Esophagus muscularis mucosa (tissue), 3 donors: ENCODE data around the gene DUSP16.

Experiments
- CTCF ChIP-seq, 3 experiments: fragments of 200-600 bp in 2 of 3; fragments of 450-650 bp in 1 of 3; sonication (generic) in 2 of 3; IDR thresholded peaks; one replicate each; pipeline ENCODE4 v1.5.1; 2017 to 2019; ENCODE audit warnings: antibody characterized with exemption in 3 of 3, mild to moderate bottlenecking in 2 of 3, moderate library complexity in 1 of 3
- POLR2AphosphoS5 ChIP-seq, 2 donors: sonication (generic); formaldehyde crosslinking; IDR thresholded peaks; one replicate each; pipeline ENCODE4 v1.6.1; 2017; ENCODE audit warnings: antibody characterized with exemption in 2 of 2

- no peak for TF ChIP-seq CTCF (IDR thresholded peaks at IDR 0.05)
- TF ChIP-seq POLR2AphosphoS5 (IDR thresholded peaks at IDR 0.05) = no peak
Measured at GRCh38 chr12:12542286-12542685, 20.4 kb downstream of the DUSP16 start.
